HepG2 (cell line): ENCODE measurements around the gene TRMT6. TPM values are rescaled to one million over a fixed set of nuclear protein-coding genes. Genes with fewer than 3 reads are reported as not detected.

Experiments
- ATAC-seq: fragments of 200-7000 bp; cut with Tn5 transposase; 3 replicates; pipeline ENCODE4 v1.9.1; 2020; ENCODE audit warnings: mild to moderate bottlenecking, moderate library complexity
- BruUV-seq: library from RNA; stranded (reverse); fragments of 400-500 nt; replicated peaks from 2 replicates; lab custom pipeline; 2021; lab: Mats Ljungman, UMichigan
- CTCF ChIA-PET: fragments of 300-600 bp; formaldehyde crosslinking; extraction: SDS; loops from one replicate; lab custom pipeline; 2021; ENCODE audit warnings: low total read pairs, inconsistent platforms, low intra/inter-chr PET ratio; lab: Yijun Ruan, JAX
- POLR2A ChIA-PET: fragments of 350-600 bp; sonication (Branson Sonifier 250); formaldehyde crosslinking; loops from one replicate; lab custom pipeline; 2020; ENCODE audit warnings: antibody characterized with exemption, inconsistent platforms; lab: Yijun Ruan, JAX
- DNase-seq: peaks from one replicate; pipeline ENCODE4 v3.0.0-alpha.2; 2015; ENCODE audit warnings: low spot score
- FAIRE-seq: peaks from 3 replicates; lab custom pipeline; 2011; peaks lifted over from hg19 to GRCh38; lab: Jason Lieb, UNC
- H2AFZ ChIP-seq: one replicate; pipeline ENCODE4 v1.6.1; 2011; ENCODE audit warnings: low read length, inconsistent platforms
- H3K27ac ChIP-seq: fragments of 300-600 bp; 3 replicates; pipeline ENCODE4 v1.8.0; 2011; ENCODE audit warnings: mixed run types, mild to moderate bottlenecking, mixed read lengths, low read length, inconsistent platforms; ENCODE audit not compliant: insufficient read depth; ENCODE audit errors: extremely low read length
- H3K27me3 ChIP-seq, 2 experiments: fragments of 200-600 bp in 1 of 2; 2 replicates in 1 of 2; 3 replicates in 1 of 2; pipeline versions ENCODE4 v1.6.0 to v1.8.0; 2011; ENCODE audit warnings: low read length in 2 of 2, mild to moderate bottlenecking in 2 of 2, moderate library complexity in 2 of 2, inconsistent platforms in 1 of 2; ENCODE audit not compliant: insufficient read depth in 2 of 2, control insufficient read depth in 1 of 2
- H3K36me3 ChIP-seq, 2 experiments: fragments of 200-600 bp in 1 of 2; replicated peaks in 1 of 2; 2 replicates in 1 of 2; 3 replicates in 1 of 2; pipeline versions ENCODE4 v1.5.1 to v1.8.0; 2011; ENCODE audit warnings: low read length in 2 of 2, inconsistent platforms in 1 of 2; ENCODE audit not compliant: insufficient read depth in 2 of 2, control insufficient read depth in 1 of 2
- H3K4me1 ChIP-seq: 2 replicates; pipeline ENCODE4 v1.5.1; 2012; ENCODE audit warnings: low read length, inconsistent platforms; ENCODE audit not compliant: insufficient read depth
- H3K4me2 ChIP-seq: 2 replicates; pipeline ENCODE4 v1.6.0; 2011; ENCODE audit warnings: low read depth, low read length, inconsistent platforms
- H3K4me3 ChIP-seq, 3 experiments: fragments of 200-600 bp in 1 of 3; sonication (generic), shearing (Covaris generic) in 1 of 3; replicated peaks in 1 of 3; 2 replicates each; pipeline ENCODE4 v1.5.1; 2011 to 2016; ENCODE audit warnings: low read length in 3 of 3, inconsistent platforms in 2 of 3, low read depth in 2 of 3, mild to moderate bottlenecking in 2 of 3, control low read depth in 1 of 3, mixed read lengths in 1 of 3; ENCODE audit not compliant: insufficient read depth in 1 of 3
- H3K79me2 ChIP-seq: one replicate; pipeline ENCODE4 v1.6.1; 2011; ENCODE audit warnings: low read length, inconsistent platforms; ENCODE audit not compliant: insufficient read depth
- H3K9ac ChIP-seq: 2 replicates; pipeline ENCODE4 v1.6.0; 2011; ENCODE audit warnings: mild to moderate bottlenecking, low read depth, low read length, inconsistent platforms; ENCODE audit not compliant: insufficient read depth
- H3K9me3 ChIP-seq: 2 replicates; pipeline ENCODE4 v1.5.1; 2012; ENCODE audit warnings: mild to moderate bottlenecking, low read length
- H4K20me1 ChIP-seq: 2 replicates; pipeline ENCODE4 v1.6.0; 2011; ENCODE audit warnings: inconsistent platforms, mild to moderate bottlenecking, low read length, moderate library complexity; ENCODE audit not compliant: insufficient read depth
- ATRX ChIP-seq: sonication (generic); formaldehyde crosslinking; IDR thresholded peaks from 2 replicates; pipeline ENCODE4 v1.4.0; 2020; ENCODE audit warnings: missing genetic modification reagents, borderline replicate concordance
- EED ChIP-seq: sonication (generic); formaldehyde crosslinking; IDR thresholded peaks from 2 replicates; pipeline ENCODE4 v1.5.0; 2020; ENCODE audit warnings: mild to moderate bottlenecking, missing genetic modification reagents
- GPN1 ChIP-seq: sonication (generic); formaldehyde crosslinking; IDR thresholded peaks from 2 replicates; pipeline ENCODE4 v1.5.1; 2020; ENCODE audit warnings: missing genetic modification reagents, borderline replicate concordance
- KLF9 ChIP-seq: IDR thresholded peaks from 2 replicates; pipeline ENCODE4 v1.6.1; 2016; ENCODE audit warnings: low read depth
- MXI1 ChIP-seq: IDR thresholded peaks from 3 replicates; pipeline ENCODE4 v1.6.1; 2012; ENCODE audit warnings: low read depth, low read length, inconsistent platforms, borderline replicate concordance
- NFYC ChIP-seq: IDR thresholded peaks from 2 replicates; pipeline ENCODE4 v1.6.1; 2016; ENCODE audit warnings: missing genetic modification reagents, missing compliant biosample characterization
- ZNF20 ChIP-seq: sonication (generic); formaldehyde crosslinking; IDR thresholded peaks from 2 replicates; pipeline ENCODE4 v1.4.0; 2020; ENCODE audit warnings: mild to moderate bottlenecking, moderate library complexity, missing genetic modification reagents
- ZNF34 ChIP-seq: sonication (generic); formaldehyde crosslinking; IDR thresholded peaks from 2 replicates; pipeline ENCODE4 v1.4.0; 2020; ENCODE audit warnings: mild to moderate bottlenecking, missing genetic modification reagents, borderline replicate concordance
- ZNF441 ChIP-seq: sonication (generic); formaldehyde crosslinking; IDR thresholded peaks from 2 replicates; pipeline ENCODE4 v1.7.0; 2021; ENCODE audit warnings: missing genetic modification reagents, borderline replicate concordance
- ZNF576 ChIP-seq: sonication (generic); formaldehyde crosslinking; IDR thresholded peaks from 2 replicates; pipeline ENCODE4 v1.4.0; 2020; ENCODE audit warnings: mild to moderate bottlenecking, missing genetic modification reagents
- ZNF747 ChIP-seq: sonication (generic); formaldehyde crosslinking; IDR thresholded peaks from 2 replicates; pipeline ENCODE4 v1.8.1; 2023; ENCODE audit warnings: missing genetic modification reagents, mild to moderate bottlenecking, borderline replicate concordance
- WGBS: methylation state at CpG from one replicate; pipeline ENCODE4 v1.1.6; 2017; ENCODE audit warnings: low lambda C conversion rate; 5-methylcytosine and 5-hydroxymethylcytosine counted together
- in situ Hi-C: cut with HindIII; loops from 2 replicates; pipeline ENCODE4 v1.10.0; 2017; ENCODE audit warnings: low pct_unique_long_range_greater_than_20kb; ENCODE audit not compliant: extremely low pct_ligation_motif_present
- intact Hi-C: fragments of 100-400 bp; cut with micrococcal nuclease; formaldehyde crosslinking; loops from one replicate; pipeline ENCODE4 v1.10.0; 2022; ENCODE audit not compliant: unreplicated experiment
- polyA plus RNA-seq, 8 experiments: library from polyadenylated mRNA; depleted of rRNA in 3 of 8; stranded (reverse) in 7 of 8; unstranded in 1 of 8; fragments of >200 nt; fragmentation: Illumina TruSeq in 4 of 8; extraction: Trizol in 4 of 8; gene quantifications; 2 replicates each; pipeline versions ENCODE4 v1.2.1 to v1.2.3, GENCODE V29; 2011 to 2016; ENCODE audit warnings: low read depth in 4 of 8, missing spikeins in 1 of 8, mixed read lengths in 1 of 8; ENCODE audit not compliant: insufficient read depth in 1 of 8
- total RNA-seq, 5 experiments: library from RNA; depleted of rRNA; stranded (reverse); fragments of >200 nt; fragmentation: Illumina TruSeq; extraction: Trizol; gene quantifications; 2 replicates each; pipeline ENCODE4 v1.2.3, GENCODE V29; 2016; ENCODE audit warnings: low read depth in 1 of 5
- TF ChIP-seq, protein P1 (sequence below): sonication (generic); formaldehyde crosslinking; IDR thresholded peaks from 2 replicates; pipeline ENCODE4 v1.8.1; 2023; ENCODE audit warnings: mild to moderate bottlenecking, moderate library complexity, missing genetic modification reagents
- TF ChIP-seq, protein P2 (sequence below): sonication (generic); formaldehyde crosslinking; IDR thresholded peaks from 2 replicates; pipeline ENCODE4 v1.5.1; 2020; ENCODE audit warnings: mild to moderate bottlenecking, missing genetic modification reagents, moderate library complexity

The TRMT6 gene
- total and polyA plus RNA-seq, 2 of the 13 experiments (the other 11 are each of a cell fraction or from before 2014, with no cell fraction given), result 10.5 to 37.8 TPM

DNA sequence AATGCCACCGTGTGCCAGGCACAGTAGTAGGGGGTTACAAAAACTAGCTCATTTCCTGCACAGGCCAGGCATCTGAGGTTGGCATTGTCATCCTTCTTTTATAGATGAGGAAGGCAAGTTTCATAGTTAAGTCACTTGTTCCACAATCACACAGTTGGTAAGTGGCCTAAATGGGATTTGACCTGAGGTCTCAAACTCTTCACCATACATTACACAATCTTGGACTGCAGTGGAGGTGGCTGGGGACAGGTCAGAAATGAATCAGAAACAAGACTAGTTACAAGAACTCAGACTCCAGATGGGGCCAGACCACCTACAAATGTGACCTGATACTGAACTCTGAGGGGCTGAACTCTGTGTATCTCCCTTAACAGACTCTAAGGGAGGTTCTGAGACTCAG lies 49.4 kb downstream of the TRMT6 start:
- in situ Hi-C loops (no loop called here), intact Hi-C loops (no loop called here)
- Histone ChIP-seq H4K20me1 (no peaks in the 10 kb centered on the region), H3K27me3 (peaks cover 0 to 2% of the 10 kb centered on the region in 2 experiments; a peak in 1 of 5 replicates), H3K4me1 (no peaks in the 10 kb centered on the region), H3K79me2 (no peaks in the 10 kb centered on the region), H3K9ac (no peak overlapping the region), H2AFZ (no peak overlapping the region), H3K36me3 (no peaks in the 10 kb centered on the region), H3K27ac (no peak overlapping the region), H3K9me3 (no peaks in the 10 kb centered on the region), H3K4me3 (no peak overlapping the region), H3K4me2 (no peak overlapping the region)
- no peak for FAIRE-seq
- no TSS peak for BruUV-seq
- no peak for TF ChIP-seq ZNF441 (CRISPR knock-in tag)
- no peak for TF ChIP-seq ZNF576
- TF ChIP-seq, protein P1, sequence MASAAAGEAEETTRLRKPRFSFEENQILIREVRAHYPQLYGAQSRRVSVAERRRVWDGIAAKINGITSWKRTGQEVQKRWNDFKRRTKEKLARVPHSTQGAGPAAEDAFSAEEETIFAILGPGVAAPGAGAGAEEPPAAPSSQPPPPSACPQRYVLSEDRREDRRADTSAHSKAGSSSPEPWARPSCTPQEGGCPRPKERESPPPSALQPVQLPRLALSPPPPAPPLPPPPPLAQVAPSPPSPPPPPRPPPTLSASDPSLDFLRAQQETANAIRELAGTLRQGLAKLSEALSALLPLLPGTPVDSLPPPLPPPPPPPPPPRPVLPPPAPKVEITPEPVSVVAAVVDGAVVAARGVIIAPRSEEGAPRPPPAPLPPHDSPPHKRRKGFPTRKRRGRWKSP (CRISPR knock-in tag), result no peak
- no peak for TF ChIP-seq ZNF747 (CRISPR knock-in tag)
- no peak for TF ChIP-seq ATRX (CRISPR knock-in tag)
- TF ChIP-seq GPN1 (CRISPR knock-in tag), result no peak
- no peak for TF ChIP-seq ZNF20
- no peak for TF ChIP-seq NFYC (CRISPR knock-in tag)
- TF ChIP-seq EED (CRISPR knock-in tag), result no peak
- TF ChIP-seq MXI1, result no peak
- TF ChIP-seq ZNF34, result no peak
- TF ChIP-seq KLF9 (CRISPR knock-in tag), result no peak
- TF ChIP-seq, protein P2, sequence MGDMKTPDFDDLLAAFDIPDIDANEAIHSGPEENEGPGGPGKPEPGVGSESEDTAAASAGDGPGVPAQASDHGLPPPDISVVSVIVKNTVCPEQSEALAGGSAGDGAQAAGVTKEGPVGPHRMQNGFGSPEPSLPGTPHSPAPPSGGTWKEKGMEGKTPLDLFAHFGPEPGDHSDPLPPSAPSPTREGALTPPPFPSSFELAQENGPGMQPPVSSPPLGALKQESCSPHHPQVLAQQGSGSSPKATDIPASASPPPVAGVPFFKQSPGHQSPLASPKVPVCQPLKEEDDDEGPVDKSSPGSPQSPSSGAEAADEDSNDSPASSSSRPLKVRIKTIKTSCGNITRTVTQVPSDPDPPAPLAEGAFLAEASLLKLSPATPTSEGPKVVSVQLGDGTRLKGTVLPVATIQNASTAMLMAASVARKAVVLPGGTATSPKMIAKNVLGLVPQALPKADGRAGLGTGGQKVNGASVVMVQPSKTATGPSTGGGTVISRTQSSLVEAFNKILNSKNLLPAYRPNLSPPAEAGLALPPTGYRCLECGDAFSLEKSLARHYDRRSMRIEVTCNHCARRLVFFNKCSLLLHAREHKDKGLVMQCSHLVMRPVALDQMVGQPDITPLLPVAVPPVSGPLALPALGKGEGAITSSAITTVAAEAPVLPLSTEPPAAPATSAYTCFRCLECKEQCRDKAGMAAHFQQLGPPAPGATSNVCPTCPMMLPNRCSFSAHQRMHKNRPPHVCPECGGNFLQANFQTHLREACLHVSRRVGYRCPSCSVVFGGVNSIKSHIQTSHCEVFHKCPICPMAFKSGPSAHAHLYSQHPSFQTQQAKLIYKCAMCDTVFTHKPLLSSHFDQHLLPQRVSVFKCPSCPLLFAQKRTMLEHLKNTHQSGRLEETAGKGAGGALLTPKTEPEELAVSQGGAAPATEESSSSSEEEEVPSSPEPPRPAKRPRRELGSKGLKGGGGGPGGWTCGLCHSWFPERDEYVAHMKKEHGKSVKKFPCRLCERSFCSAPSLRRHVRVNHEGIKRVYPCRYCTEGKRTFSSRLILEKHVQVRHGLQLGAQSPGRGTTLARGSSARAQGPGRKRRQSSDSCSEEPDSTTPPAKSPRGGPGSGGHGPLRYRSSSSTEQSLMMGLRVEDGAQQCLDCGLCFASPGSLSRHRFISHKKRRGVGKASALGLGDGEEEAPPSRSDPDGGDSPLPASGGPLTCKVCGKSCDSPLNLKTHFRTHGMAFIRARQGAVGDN (CRISPR knock-in tag), result no peak
- 0% methylated on average over 1 of the region's 1 CpG for whole genome bisulfite sequencing
- POLR2A ChIA-PET, result no interaction called here
- DNase-seq, result no peak
- CTCF ChIA-PET, result no interaction called here
- no peak for ATAC-seq
